Left hindlimb (tissue), 1 donor: ENCODE data around the gene NDUFAF2.
"Not testable (repeated sequence)": the region's sequence is repeated elsewhere in the genome, so short reads cannot be mapped to it uniquely, and the experiment has no call there.

Source experiments
- DNase-seq: peaks from one replicate; pipeline ENCODE4 v3.0.0-alpha.2; 2018

Gene NDUFAF2

DNA sequence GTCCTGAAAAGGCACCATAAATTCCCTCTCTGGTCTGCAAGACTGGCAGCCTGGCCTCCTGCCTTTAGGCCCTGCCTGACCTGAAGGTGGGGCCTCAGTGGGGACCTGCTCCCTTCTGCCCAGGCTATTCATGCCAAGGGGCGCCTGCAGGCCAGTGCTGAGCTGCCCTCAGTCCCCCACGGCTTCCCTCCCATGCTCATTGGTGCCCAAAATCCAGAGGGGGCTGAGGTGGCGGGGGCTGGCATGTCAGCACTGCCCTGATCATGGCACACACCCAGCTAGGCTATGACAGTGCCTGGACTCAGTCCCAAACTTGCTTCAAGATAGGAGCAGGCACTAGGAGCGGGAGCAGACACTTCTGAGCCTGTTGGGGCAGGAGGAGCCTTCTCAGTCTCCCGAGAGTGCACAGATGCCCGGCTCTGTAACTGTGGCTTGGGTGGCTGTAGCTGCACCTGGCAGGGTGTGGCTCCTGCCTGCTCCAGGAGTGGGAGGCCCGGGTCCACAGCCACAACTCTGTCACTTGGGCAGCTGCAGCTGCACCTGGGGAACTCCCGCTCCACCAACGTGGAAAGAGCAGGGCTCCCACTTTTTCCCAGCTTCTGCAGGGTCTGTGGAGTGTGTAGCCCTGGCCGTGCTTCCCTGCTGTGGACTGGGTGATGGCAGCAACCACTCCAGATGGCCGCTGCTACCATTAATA, 49.0 kb downstream of the NDUFAF2 start:
- DNase-seq = no peak

DNA sequence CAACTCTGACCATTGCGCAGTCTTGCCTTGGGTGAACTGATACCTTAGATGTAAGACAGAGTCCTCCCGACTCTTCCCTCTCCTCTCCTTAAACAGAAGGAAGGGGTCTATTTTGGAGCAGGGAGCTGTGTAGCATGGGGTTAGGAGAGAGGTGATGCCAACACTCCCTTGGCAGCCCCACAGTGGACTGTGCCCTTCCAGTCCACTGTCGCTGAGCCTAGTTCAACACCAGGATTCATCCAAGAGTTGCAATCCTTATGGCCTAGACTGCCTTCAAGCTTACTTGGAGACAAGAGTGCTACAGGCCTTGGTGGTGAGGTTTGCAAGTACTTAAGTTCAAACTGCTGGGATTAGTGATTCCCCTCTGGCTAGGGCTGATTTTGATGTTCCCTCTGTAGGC, 51.4 kb downstream of the NDUFAF2 start:
- DNase-seq = no peak

DNA sequence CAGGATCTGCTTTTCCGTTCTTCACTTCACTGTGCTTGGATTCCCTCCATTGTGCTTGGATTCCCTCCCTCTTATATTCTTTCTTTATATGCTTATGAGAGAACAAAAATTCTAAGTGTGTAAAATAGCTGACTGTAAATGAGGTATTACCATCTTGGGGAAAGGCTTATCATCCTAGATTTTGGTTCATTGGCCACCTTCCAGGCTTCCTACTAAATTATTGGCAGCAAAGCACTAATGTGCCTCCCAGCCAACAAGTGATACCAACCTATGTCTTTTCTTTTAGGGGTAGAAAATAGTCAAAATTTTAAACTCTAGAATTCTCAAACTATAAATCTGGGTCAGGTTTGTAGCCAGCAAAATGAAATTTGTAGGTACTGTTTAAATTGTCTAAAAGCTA, 52.7 kb downstream of the NDUFAF2 start:
- DNase-seq = no peak

DNA sequence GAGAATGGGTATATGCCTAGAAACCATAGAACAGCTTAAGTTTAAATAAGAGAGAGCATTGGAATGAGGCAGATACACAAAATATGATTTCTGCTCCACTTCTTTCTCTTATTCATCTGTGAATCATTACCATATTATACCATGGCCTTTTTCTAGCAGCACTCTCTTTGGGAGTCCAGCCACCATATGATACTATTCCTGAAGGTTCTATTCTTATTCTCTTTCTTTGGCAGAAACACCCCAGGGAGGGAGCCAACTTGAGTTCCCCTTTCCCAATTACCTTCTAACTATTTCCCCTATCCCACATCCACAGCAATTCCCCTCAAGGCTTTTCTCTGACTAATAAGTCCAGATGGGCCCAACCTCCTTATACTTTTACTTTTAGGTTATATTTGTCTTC, 55.9 kb downstream of the NDUFAF2 start:
- DNase-seq = no peak

DNA sequence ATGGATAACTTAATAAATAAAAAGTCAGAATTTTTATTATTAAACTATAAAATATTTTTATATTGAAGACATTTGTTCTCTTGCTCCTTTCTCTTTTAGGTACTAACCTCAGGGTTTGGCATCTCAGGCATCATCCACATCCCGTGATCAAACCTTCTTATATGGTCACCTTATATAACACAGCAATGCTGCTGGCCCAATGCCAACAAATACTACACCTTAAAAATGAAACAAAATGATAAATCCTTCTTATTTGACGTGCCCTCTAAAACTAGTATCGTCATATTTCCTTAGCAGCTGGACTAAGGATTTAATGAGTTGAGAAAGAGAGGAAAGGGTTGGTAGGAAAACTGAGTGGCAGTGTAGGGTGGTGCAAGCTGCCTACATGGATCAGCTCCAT, 56.6 kb downstream of the NDUFAF2 start:
- no peak for DNase-seq

DNA sequence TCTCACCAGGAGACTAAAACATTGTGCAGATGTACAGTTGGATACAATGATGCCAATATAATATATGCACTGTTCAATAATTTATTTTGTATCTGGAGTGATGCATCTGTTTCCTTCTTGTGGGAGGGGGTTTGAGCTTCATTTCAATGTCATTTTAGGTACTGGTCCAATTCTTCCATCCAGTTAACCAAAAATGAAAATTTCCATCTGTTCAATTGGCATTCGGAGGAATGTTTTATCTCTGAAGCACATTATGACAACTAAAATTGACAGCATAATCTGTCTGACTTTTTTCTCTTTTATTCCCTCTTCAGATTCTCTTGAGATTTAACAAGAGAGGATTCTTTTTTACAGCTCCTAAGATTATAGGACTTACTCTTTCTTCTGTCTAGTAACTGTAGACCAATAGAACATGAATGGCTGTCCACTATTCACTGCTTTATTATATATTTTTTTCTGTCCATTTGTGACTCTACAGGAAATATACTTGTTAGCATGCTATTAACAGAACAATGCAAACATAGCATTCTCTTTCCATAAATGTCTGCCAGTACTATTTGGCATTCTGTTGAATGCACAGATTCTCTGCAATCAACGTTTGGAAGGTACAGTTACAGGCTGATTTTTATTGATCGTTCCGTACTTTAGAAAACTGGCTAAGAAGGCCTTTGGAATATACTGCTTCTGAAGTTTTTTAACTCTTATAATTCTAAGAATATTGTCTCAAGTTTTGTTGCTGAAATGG, 57.8 kb downstream of the NDUFAF2 start:
- no peak for DNase-seq

DNA sequence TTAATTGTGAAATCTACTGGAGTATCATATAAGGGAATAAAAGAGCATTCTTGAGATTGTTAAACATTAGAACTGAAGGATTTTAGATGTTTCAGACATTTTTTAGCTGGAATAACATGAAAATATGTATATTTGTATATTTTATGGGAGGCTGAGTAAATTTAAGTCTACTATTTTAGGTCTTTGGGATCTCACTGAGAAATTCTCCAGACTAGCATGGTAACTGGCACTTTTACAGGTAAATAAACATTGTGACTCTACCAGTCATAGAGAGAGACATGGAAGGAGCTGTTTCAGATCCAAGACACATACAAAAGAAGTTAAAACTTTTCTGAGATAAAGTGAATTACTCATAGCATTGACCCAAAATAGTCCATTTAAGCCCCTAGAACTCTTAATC, 59.4 kb downstream of the NDUFAF2 start:
- no peak for DNase-seq

DNA sequence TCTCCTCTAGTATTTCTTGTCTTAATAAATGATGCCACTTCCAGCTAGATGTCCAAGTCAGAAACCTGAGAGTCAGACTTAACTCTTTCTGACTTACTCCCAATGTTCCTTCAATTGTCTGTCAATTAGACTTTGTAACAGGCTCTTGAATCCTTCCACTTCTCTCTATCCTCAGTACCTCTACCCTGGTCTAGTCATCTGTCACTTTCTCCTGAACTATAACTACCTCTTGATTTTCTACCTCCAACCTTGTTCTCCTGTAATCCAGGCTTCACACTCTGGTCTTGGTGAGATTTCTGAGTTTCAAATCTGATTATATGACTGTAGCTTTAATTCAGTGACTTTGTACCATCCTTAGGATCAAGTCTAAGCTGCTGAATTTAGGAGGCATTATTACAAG, 64.9 kb downstream of the NDUFAF2 start:
- DNase-seq = no peak

DNA sequence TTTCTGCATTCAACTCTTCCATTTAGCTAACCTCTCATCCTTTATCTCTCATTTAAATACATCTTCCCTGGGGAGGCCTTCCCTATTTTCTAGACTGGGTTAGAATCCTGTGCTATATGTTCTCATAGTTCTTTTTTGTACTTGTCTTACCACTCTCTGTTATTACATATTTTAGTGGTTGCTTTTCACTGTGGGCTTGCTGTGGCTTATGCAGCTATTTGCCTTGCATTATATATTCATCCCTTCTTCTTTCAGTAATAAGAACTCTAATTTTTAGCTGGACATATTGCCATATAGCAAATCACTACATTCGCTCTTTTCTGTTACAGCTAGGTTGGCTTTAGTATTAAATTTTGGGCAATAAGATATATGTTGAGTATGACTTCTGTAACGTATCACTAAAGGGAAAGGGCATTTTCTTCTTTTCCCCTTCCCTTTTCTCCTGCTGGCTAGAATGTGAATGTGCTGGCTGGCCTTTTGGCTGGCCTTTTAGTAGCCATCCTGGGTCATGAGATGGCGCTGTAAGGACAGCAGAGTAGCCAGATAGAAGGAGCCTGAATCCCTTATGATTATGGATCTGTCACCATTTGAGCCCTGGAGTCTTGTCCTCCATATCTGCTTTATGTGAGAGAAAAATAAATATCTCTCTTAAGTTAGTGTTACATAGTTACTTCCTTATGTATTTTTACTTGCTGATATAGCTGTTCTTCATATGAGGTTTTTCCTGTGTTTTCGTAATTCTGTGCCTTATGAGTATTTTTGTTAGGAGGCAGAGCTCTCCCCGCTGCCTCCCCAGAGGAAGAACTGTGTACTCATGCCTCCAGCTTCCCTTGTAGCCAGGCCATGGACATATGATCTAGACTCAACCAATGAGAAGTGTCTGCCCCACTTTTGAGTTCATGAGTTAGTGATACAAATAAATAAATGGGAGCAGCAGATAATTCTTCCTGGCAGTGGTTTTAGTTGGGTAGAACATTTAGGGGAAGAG, 65.8 kb downstream of the NDUFAF2 start:
- no peak for DNase-seq

DNA sequence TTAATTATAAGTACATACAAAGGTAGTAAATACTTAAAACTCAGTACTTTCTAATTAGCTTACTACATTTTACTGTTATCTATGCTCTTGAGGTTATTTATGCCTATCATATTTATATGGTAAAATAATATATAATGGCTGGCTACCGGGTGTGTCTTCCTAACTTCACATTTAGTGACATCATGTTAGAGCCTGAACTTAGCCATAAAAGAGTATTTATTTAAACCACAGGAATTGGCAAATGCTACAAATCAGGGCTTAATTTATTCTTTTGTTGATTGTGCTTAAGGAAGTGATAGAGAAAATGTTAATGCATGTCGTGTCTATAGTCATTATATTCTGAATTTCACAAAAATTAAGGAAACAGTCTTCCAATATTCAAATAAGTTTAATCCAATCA, 73.1 kb downstream of the NDUFAF2 start:
- no peak for DNase-seq

DNA sequence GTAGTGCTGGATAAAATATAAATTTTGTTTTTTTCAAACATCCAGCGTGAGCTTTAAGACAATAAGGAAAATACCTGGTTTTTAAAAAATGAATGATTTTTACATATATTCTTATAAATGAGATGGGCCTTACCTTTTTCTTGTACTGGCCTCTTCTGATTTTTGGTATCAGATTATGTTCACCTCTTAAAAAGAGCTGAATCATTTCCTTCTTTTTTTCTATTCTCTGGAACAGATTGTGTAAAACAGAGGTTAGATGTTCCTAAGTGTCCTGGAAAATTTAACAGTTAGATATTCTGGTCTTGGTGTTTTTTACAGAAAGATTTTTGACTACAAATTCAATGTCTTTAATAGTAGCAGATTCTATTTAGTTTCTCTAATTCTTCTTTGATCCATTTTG, 74.6 kb downstream of the NDUFAF2 start:
- DNase-seq = no peak

DNA sequence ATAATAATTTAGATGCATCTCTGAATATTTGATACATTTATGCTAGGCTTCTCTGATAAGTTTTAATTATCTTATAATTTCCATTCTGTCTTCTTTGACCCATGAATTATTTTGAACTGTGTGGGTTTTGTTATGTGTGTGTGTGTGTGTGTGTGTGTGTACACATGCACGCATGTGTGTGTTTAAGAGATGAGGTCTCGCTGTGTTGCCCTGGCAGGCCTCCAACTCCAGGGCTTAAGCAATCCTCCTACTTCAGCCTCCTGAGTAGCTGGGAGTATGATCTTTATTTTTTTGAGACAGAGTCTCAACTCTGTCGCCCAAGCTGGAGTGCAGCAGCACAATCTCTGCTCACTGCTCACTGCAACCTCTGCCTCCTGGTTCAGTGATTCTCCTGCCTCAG, 75.4 kb downstream of the NDUFAF2 start:
- no peak for DNase-seq

DNA sequence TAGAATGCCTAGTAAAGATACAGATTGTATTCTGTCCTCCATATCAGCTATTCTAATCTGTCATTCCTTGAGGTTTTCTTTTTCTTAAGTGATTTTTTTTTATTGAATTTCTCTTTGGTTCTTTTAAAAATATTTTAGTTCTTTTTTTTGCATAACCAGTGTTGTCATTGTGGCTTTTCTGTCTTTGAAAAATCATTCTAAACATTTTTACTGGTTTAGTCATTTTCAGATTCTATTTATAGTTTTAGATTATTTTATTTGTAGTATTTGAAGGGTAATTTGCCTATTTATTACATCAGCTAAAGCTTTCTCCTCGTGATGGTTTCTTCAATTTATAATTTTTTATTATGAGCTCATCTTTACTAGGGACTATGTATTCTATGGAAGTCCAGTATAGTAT, 78.1 kb downstream of the NDUFAF2 start:
- no peak for DNase-seq

DNA sequence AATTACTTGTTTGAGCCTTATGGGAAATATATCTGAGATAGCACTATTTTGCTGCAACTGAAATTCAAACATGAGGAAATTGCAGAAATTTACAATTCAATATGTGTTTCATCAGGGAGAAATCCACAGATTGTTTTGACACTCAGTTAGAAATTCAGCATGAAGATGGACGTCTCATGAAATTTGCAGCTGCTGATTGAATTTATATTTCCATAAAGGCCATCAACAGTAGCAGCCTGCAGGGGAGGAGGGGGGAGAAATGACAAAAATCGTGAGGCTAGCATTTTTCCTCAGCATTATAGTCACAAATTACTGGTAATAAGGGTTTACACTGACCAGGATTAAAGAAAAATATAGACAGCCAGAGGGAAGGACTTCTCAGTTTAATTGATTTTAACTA, 81.0 kb downstream of the NDUFAF2 start:
- DNase-seq = no peak

DNA sequence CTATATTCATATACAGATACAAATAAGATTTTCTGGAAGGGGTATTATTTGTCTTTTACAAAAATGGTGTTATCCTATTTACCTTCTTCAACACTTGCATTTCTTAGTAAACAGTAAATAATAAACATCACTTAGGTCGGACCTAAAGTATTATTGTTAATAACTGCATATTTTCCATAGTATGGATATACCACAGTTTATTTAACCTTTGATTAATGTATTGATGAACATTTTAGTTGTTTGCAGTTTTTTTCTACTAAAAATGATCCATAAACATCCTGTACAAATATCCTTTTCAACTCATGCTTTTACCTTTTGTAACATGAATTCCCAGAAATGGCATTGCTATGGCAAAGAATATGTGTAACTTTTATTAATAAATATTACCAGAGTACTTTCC, 83.4 kb downstream of the NDUFAF2 start:
- no peak for DNase-seq

DNA sequence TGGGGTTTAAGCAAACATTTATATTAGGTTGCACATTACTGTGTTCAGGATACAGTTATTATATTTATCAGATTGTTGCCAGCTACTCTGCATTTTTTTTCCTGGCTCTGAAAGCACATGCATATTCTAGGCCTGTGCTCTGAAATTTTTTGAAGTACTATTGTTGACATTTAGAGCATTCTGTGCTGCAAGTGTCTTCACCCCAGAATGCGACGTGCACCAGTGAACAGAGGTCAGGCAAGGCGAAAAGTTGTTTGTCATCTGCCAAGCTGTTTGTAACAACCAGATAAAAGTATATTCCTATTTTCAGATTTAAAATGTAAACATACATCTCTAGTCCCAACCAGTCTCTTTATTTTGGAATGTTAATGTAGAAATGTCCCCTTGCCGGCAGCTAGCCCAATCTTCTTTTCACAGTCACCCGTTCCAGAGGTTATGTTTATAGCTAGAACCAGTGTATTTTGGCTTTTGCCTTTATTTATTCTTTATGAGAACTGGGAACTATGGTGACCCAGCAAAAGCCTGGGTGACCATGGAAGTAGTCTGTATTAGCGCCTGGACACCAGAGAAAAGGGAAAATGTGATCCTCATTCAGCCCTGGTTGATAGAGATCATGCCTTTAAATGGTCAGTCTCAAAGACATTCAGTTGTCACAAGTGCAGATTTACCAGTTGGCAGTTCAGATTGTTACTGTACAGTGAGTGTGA, 84.6 kb downstream of the NDUFAF2 start:
- no peak for DNase-seq

DNA sequence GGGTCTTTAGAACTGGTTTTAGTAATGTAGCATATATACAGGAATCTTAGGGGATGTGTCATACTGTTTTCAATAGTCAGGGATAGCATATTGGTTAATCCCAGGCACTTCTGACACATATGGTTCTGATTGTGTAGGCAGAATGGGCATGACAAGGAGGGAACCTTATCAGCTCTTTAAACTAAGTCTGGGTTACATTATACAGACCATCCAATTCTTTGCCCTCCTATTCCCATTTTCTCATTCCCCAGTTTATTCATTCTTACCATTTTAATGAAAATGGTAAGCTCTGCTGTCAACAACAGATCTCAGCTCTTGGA, 85.1 kb downstream of the NDUFAF2 start:
- DNase-seq = no peak

DNA sequence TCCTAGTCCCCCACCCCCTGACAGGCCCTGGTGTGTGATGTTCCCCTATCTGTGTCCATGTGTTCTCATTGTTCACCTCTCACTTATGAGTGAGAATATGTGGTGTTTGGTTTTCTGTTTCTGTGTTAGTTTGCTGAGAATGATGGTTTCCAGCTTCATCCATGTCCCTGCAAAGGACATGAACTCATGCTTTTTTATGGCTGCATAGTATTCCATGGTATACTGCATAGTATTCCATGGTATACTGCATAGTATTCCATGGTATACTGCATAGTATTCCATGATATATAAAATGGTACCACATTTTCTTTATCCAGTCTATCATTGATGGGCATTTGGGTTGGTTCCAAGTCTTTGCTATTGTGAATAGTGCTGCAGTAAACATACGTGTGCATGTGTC, 86.3 kb downstream of the NDUFAF2 start:
- not testable (repeated sequence) for DNase-seq

DNA sequence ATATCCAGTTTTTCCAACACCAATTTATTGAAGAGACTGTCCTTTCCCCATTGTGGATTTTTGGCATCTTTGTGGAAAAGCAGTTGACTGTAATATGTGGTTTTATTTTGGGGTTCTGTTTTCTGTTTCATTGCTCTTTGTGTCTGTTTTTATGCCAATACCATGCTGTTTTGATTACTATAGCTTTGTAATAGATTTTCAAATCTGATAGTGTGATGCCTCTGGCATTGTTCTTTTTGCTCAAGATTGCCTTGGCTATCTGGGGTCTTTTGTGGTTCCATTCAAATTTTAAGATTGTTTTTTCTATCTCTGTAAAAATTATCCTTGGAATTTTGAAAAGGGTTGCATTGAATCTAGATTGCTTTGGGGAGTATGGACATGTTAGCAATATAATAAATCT, 99.5 kb downstream of the NDUFAF2 start:
- DNase-seq = no peak

DNA sequence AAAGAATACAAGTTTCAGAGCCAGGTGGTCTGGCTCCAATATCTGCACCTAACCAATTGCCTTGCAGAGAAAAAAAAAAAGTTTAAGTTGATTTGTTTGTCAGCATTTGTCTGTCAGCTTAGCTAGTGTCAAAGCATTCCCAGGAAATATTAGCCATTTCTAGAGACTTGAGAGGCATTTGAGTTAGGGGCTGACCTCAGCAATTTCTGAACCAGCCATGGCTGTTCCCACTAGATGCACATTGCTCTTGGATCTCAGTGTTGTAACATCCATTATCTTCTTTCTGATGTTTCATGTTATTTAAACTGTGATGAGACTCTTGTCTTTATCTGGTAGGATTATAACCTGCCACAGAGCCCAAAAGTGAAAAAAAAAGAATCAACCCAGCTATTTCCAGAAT, 102.3 kb downstream of the NDUFAF2 start:
- DNase-seq = no peak

DNA sequence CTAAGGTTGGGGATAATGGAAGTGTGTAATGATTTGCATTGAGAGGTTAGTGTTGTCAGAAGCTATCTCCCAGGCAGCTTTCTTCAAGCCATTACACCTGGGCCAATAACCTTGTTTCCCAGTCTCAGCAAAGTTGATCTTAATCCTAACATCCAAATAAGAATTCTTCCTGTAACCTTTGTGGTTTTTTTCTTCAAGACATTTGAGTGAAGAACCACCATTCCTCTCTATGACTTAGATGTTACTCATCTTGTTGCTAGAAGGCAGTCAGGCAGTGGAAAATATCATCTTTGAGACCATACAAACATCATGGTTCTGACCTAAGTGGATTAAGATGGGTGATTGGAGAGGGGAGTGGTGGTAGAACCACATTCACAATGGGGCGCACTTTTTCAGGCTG, 103.5 kb downstream of the NDUFAF2 start:
- DNase-seq = no peak

DNA sequence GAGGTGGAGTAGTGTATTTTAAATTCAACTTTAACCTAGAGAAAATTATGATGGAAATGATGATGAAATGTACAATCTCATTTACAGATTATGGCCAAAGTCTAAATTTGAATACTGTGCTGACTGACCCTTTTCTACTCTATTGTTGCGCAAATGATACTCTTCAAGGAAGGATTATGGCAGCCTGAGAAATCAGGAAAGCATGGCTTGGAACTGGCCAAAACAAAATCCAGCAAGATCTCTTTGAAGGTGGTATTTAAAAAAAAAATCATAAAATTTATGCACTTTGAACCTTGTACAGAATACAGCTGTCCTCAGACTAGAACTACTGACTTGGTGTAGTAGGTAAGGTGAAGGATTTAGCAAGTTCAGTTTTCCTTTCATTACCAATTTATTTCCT, 105.3 kb downstream of the NDUFAF2 start:
- no peak for DNase-seq

DNA sequence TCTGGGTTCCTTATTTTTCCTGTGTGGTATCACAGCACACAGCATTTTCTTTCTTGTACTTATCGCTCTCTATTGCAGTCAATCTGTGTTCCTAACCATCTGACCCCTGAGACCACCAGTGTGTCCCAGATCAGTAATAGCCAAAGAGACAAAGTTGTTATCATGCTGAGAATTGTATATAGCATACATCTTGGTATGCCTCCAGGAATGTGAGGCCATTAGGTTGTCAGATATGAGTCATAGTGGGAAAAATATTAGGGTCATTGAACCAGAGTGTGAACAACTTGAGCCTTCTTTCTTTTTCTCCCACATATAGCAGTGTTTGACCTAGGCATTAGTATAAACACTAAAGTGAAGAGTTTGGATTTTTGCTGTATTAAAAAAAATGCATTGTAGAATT, 106.3 kb downstream of the NDUFAF2 start:
- DNase-seq = no peak
